GM19025 (cell line): ENCODE measurements around the gene ETV6.

Experiments used
- ATAC-seq: cut with Tn5 transposase; IDR thresholded peaks from one replicate; pipeline ENCODE4 v1.9.1; 2021; ENCODE audit warnings: mild to moderate bottlenecking, low read depth, moderate library complexity; ENCODE audit not compliant: unreplicated experiment

The ETV6 gene

GRCh38 chr12:11768233-11768965 is 118.9 kb downstream of the ETV6 start:
- ATAC-seq = no peak

GRCh38 chr12:11769723-11770514 is 120.4 kb downstream of the ETV6 start:
- no peak for ATAC-seq

GRCh38 chr12:11771356-11771755 is 121.9 kb downstream of the ETV6 start:
- ATAC-seq = no peak

GRCh38 chr12:11771895-11772502 is 122.5 kb downstream of the ETV6 start:
- ATAC-seq = no peak

- ATAC-seq = no peak
These were observed 124.6 kb downstream of the ETV6 start for GRCh38 chr12:11773889-11774677.

- no peak for ATAC-seq
These were observed 125.3 kb downstream of the ETV6 start for GRCh38 chr12:11774821-11775220.

- no peak for ATAC-seq
These were observed 126.8 kb downstream of the ETV6 start for GRCh38 chr12:11776316-11776715.

- ATAC-seq = no peak
These were observed 128.0 kb downstream of the ETV6 start for GRCh38 chr12:11777451-11777850.

GRCh38 chr12:11777962-11778361 is 128.5 kb downstream of the ETV6 start:
- ATAC-seq = no peak

- no peak for ATAC-seq
These were observed 129.5 kb downstream of the ETV6 start for GRCh38 chr12:11778713-11779685.

- ATAC-seq = peak; percentile 79
These were observed 131.1 kb downstream of the ETV6 start for GRCh38 chr12:11780521-11781101.

- ATAC-seq = no peak
These were observed 133.5 kb downstream of the ETV6 start for GRCh38 chr12:11782914-11783420.

- ATAC-seq = no peak
These were observed 136.2 kb downstream of the ETV6 start for GRCh38 chr12:11785712-11786111.

- no peak for ATAC-seq
These were observed 137.3 kb downstream of the ETV6 start for GRCh38 chr12:11786638-11787365.

GRCh38 chr12:11787437-11787836 is 138.0 kb downstream of the ETV6 start:
- no peak for ATAC-seq

- ATAC-seq = no peak
These were observed 138.7 kb downstream of the ETV6 start for GRCh38 chr12:11787933-11788849.
